ENCODE measurements around the gene DAP.

DAP gene

DNA sequence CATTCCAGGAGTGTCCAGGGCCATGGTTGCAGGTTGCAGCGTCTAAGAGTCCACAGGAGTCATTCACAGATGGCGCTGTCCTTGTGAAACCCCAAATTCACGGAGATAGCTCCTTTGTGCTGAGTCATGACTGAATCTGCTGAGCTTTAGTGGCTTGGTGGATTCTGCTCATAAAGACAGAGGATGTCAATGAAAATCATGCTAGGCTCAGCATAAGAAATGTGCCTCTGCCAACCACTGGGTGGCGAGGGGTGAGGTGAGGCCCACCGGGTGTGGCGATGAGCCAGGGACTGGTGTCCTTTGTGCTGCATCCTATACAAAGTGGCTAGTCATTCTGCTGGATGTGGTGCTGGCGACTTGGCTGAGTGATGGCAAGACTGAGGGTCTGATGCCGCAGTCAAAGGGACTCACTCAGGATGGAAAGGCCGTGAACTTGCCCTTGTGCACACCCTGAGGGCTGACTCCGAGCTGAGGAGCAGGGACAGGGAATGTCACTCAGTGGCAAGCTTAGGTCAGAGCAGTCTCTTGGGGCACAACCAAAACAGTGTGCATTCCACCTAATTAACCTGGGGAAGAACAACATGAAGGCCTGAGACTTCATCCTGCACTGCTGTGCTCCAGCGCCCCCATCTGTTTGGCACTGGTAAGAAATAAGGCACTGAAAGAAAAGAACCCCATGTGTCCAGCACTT, 71.5 kb downstream of the DAP start:
- no peak for FAIRE-seq
- TF ChIP-seq, protein P1, sequence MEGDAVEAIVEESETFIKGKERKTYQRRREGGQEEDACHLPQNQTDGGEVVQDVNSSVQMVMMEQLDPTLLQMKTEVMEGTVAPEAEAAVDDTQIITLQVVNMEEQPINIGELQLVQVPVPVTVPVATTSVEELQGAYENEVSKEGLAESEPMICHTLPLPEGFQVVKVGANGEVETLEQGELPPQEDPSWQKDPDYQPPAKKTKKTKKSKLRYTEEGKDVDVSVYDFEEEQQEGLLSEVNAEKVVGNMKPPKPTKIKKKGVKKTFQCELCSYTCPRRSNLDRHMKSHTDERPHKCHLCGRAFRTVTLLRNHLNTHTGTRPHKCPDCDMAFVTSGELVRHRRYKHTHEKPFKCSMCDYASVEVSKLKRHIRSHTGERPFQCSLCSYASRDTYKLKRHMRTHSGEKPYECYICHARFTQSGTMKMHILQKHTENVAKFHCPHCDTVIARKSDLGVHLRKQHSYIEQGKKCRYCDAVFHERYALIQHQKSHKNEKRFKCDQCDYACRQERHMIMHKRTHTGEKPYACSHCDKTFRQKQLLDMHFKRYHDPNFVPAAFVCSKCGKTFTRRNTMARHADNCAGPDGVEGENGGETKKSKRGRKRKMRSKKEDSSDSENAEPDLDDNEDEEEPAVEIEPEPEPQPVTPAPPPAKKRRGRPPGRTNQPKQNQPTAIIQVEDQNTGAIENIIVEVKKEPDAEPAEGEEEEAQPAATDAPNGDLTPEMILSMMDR (IDR thresholded peaks at IDR 0.05; ENCODE audit: insufficient read depth, missing control alignments): peak; percentile 39
- DNase-seq (ENCODE audit: insufficient read length, low spot score): peak; percentile 38

DNA sequence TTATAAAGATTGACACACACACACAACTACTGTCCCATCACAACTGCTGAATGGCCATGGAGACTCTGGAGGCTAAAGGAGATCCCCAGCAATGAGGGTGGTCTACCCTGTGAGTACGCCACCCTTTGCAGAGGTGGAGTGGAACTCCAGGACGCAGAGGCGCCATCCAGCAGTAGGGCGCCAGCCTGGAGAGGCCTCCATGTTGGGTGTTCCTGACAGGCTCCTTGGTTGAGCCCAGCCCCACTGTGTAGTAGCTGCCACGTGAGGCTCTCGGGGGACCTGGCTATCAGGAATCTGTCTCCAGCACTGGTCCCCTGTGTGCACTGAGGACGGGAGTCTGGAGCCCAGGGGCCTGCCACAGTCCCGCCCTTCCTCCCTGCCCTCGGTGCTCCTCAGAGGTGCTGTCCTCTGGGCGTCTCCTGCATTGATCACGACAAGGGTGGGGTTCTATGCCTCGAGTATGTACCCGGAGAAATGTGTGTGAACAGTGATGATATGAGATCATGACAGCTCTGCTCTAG, 72.3 kb downstream of the DAP start:
- DNase-seq (ENCODE audit: insufficient read length, low spot score) (no peak), FAIRE-seq (no peak)
- TF ChIP-seq, protein P1 (IDR thresholded peaks at IDR 0.05; ENCODE audit: insufficient read depth, missing control alignments): no peak

DNA sequence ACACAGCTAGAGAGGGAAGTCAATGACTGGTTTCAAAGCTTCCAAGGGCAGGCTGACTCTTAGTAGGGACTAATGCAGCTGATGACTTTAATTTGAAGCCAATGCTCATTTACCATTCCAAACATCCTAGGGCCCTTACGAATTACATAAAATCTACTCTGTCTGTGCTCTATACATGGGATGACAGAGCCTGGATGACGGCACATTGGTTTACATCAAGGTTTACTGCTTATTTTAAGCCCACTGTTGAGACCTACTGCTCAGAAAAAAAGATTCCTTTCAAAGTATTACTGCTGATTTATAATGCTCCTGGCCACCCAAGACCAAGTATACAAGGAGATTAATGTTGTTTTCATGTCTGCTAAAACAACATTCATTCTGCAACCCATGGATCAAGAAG, 74.1 kb downstream of the DAP start:
- DNase-seq (ENCODE audit: insufficient read length, low spot score) (no peak), FAIRE-seq (no peak)
- TF ChIP-seq, protein P1 (IDR thresholded peaks at IDR 0.05; ENCODE audit: insufficient read depth, missing control alignments): no peak

DNA sequence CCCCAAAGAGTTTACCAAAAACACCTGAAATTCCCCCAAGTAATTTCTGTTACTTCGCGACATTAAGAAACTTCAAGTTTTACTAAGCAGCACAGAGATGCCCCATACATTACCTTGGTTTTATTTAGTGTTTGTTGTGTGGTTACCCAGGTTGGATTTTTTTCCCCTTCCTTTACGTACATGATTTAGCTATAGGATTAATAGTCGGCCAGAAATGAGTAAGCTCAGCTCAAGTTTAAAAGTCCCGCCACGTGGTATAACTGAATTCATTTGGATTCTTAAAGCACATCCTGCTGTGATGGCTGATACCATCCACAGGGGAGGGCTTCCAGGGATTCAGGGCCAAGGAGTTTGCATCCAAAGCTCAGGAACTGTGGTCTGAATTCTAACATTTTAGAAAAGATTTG, 75.9 kb downstream of the DAP start:
- TF ChIP-seq, protein P1 (IDR thresholded peaks at IDR 0.05; ENCODE audit: insufficient read depth, missing control alignments): no peak
- FAIRE-seq: no peak
- no peak for DNase-seq (ENCODE audit: insufficient read length, low spot score)

DNA sequence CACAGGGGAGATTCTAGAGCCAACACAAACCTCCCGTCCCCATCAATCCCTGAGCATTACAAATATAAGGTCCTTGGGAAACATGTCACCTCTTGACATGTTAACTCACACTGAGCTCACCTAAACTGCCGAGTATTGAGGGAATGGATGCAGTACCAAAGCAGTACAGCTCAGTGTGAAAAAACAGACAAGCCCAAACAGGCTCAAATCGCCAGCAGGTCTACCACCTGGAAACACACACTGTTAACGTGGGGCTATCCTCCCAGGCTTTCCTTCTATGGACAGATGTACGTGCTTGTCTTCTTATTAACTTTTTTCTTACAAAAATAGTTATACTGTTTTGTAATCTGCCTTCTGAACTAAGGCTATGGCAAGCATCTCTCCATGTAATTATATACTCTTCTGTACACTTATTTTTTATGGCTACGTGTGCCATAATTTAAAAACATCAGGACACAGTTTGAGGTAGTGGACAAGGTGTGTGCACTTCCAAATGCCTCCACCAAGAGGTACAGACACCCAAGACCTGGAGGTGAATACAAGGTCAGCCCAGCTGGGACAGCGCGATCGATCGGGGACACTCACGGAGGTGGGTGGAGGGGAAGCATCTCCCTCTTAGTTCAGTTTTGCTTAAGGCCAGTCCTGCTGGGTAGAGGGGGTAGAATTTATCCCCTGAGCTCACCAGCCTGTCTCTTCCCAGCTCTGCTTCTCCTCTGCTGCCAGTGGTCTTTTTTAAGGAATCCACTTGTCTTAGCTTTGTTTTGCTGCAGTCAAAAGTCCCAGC, 76.5 kb downstream of the DAP start:
- FAIRE-seq: no peak

DNA sequence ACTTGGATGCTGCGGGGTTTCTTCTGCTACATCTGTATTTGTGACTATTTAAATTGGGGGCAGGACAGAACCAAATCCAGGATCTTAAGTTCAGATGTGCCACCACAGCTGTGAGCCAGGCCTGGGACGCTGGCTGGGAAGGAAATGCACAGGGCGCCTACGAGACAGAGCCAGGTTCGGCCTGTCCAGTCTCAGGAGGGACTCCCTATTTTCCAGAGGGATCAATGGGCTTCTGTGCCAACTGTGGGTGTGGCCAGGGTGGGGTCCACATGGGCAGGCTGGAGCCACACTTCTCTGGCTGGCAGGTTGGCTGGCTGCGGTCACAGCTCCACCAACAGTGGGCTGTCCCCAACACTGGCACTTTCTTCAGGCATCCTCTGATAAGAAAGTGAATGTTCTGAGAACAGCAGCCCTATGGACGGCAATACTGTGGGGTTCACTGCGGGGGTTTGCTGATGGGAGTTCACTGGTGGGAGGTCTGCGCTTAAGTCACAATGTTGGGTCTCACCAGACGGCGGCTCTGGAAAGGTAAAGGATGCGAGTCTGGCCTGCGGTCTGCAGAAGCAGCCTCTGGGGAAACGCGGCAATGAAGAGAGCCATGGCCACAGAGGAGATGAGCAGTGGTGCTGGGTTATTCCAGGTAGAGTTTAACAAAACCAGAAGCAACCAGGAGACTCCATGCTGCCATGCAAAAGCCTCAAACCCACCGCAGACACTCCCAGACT, 78.1 kb downstream of the DAP start:
- FAIRE-seq: no peak
- no peak for DNase-seq (ENCODE audit: insufficient read length, low spot score)
- TF ChIP-seq, protein P1 (IDR thresholded peaks at IDR 0.05; ENCODE audit: insufficient read depth, missing control alignments): no peak

More for the DNA sequence above, 76.5 kb downstream of the DAP start:
- no peak for DNase-seq (ENCODE audit: insufficient read length, low spot score)
- TF ChIP-seq, protein P1 (IDR thresholded peaks at IDR 0.05; ENCODE audit: insufficient read depth, missing control alignments): no peak

All from D721Med (cell line).